NCI-H146 (cell line): Measurements from ENCODE around the gene CRYGN.

ENCODE experiments used
- DNase-seq: peaks from one replicate; lab custom pipeline; 2025; lab: John Stamatoyannopoulos, UW

Gene CRYGN

GRCh38 chr7:151406886-151407583 is 32.9 kb downstream of the CRYGN start:
- DNase-seq, result no peak

GRCh38 chr7:151406051-151406875 is 33.7 kb downstream of the CRYGN start:
- DNase-seq, result no peak

- no peak for DNase-seq
Observed at GRCh38 chr7:151405588-151405987, 34.4 kb downstream of the CRYGN start.

GRCh38 chr7:151405056-151405455 is 34.9 kb downstream of the CRYGN start:
- DNase-seq, result no peak

GRCh38 chr7:151404216-151405011 is 35.5 kb downstream of the CRYGN start:
- DNase-seq, result no peak

GRCh38 chr7:151403764-151404163 is 36.2 kb downstream of the CRYGN start:
- no peak for DNase-seq

GRCh38 chr7:151402029-151402835 is 37.7 kb downstream of the CRYGN start:
- DNase-seq, result no peak

GRCh38 chr7:151400626-151401315 is 39.2 kb downstream of the CRYGN start:
- no peak for DNase-seq

GRCh38 chr7:151399906-151400305 is 40.0 kb downstream of the CRYGN start:
- DNase-seq, result no peak

- DNase-seq, result no peak
Observed at GRCh38 chr7:151399305-151399601, 40.7 kb downstream of the CRYGN start.

GRCh38 chr7:151398446-151399304 is 41.3 kb downstream of the CRYGN start:
- DNase-seq, result no peak

GRCh38 chr7:151397026-151397425 is 42.9 kb downstream of the CRYGN start:
- DNase-seq, result no peak

- DNase-seq, result no peak
Observed at GRCh38 chr7:151396328-151396970, 43.5 kb downstream of the CRYGN start.

- no peak for DNase-seq
Observed at GRCh38 chr7:151395036-151395367, 44.9 kb downstream of the CRYGN start.

GRCh38 chr7:151394076-151395035 is 45.6 kb downstream of the CRYGN start:
- no peak for DNase-seq

- no peak for DNase-seq
Observed at GRCh38 chr7:151393031-151393977, 46.6 kb downstream of the CRYGN start.

GRCh38 chr7:151392426-151392825 is 47.5 kb downstream of the CRYGN start:
- no peak for DNase-seq

GRCh38 chr7:151392002-151392401 is 47.9 kb downstream of the CRYGN start:
- DNase-seq, result no peak
